Inflammatory macrophage (primary cell): ENCODE measurements around the gene APBA2.
A peak's percentile ranks its signal among the peaks of the same experiment; 100 is the strongest.

Source experiments
- DNase-seq, 2 donors: peaks; one replicate each; pipeline ENCODE4 v3.0.0-alpha.2; 2020 to 2022

The APBA2 gene

DNA sequence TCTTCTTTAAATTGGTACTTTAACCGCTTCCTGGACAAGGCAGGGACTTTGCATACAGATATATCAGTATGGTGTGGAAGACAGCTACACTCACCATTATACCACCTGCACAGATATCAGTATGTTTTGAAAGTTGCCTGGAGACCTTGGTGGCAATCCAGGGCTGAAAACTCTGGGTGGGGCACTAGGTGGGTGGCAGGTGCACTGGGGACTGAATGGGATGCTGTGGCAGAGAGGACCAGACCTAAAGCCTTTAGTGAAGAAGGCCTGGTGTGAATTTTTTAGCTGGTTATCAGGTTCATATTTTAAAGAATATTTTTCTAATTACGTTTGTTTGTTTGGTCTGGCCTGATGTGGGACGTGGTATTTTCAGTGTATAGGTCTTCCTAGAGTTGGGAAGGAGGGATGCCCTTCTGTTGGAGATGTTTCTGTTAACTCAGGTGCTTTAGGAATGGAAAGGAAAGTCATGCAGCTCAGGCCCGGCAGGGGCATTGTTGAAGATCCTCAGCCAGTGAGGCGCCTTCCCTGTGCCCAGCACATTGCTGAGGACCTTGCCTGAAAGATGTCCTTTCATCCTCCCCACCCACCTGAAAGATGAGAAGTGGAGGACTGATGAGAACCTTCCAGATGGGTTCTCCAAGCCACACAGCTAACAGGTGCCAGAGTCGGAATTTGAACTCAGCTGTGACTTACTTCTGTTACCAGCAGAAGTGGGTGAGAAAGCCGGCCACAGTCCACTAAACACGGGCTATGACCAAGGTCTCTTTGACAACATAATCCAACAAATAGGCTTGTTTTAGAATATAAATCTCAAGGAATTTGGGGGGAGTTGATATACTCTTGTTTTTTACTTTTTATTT, 77.3 kb downstream of the APBA2 start:
- DNase-seq: no peak

DNA sequence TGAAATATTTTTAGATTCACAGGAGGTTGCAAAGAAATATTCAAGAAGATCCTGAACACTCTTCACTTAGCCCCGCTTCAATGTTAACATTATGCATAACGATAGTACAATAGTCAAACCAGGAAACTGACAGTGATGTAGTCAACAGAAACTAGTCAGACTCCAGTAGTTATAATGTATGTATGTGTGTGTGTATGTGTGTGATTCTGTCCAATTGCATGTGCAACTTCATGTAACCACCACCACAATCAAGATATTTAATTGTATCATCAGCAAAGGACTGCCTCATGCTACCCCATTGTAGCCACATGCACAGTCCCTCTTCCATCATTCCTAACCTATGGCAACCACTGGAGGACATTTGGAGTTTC, 77.9 kb downstream of the APBA2 start:
- DNase-seq: no peak

DNA sequence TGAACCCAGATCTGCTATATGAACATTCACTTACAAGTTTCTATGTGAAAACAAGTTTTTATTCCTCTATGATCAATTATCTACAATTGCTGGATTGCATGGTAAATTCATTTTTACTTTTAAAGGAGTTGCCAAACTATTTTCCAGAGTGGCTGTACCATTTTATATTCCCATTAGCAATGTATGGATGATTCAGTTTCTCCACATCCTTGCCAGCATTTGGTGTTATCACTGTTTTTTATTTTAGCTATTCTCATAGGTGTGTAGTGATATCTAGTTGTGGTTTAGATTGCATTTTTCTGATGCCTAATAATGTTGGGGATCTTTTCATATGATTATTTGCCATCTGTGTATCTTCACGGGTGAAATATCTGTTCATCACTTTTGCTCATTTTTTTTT, 78.3 kb downstream of the APBA2 start:
- DNase-seq: no peak

DNA sequence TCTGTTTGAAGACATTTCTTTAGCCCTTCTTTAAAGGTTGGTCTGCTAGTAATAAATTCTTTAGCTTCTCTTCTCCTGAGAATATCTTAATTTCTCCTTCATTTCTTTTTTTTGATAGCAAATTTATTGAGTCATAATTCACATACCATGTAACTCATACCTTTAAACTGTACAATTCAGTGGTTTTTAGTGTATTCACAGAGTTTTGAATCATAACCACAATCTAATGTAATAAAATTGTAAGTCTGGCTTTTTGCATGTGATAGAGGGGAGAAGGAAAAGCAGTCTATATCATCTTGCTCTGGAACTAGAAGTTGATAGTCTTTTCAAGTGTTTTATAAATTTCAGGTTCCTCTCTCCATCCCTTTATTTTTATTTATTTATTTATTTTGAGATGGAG, 81.3 kb downstream of the APBA2 start:
- no peak for DNase-seq

DNA sequence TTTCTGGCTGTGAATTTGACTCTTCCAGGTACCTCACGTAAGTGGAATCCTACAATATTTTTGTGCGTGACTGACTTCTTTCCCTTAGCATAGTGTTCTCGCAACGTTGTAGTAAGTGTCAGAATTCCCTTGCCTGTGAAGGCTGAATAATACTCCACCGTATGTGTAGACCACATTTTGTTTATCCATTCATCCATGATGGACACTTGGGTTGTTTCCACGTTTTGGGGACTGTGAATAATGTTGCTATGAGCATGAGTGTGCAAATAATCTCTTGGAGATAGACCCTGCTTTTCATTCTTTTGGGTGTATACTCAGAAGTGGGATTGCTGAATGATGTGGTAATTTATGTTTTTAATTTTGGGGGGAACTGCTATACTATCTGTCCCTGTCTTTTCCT, 82.2 kb downstream of the APBA2 start:
- DNase-seq: no peak

DNA sequence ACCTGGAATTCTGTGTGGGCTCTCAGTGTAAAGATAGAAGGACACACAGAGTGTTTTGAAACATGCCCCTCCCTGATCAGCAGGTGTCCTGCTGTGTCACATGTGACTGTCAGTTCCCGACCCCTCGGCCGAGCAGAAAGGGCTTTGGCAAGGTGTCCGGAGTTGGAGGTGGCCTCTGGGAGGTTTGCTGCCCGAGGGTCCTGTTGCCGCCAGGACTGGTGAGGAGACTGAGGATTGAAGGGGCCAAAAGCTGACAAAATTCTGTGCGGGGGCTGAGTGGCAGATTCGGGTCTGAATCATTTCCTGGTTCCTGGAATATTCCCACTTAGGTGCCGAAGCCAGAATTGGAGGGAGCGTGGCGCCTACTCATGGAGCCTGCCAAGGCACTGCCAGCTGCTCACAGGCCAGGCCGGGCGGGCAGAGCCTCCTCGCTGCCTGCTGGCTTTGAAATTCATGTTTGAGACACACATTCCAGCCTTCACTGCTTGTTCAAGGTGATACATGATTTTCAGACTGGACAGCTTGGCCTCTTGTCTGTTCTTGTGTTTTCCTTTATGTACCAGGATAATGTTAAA, 83.8 kb downstream of the APBA2 start:
- no peak for DNase-seq

DNA sequence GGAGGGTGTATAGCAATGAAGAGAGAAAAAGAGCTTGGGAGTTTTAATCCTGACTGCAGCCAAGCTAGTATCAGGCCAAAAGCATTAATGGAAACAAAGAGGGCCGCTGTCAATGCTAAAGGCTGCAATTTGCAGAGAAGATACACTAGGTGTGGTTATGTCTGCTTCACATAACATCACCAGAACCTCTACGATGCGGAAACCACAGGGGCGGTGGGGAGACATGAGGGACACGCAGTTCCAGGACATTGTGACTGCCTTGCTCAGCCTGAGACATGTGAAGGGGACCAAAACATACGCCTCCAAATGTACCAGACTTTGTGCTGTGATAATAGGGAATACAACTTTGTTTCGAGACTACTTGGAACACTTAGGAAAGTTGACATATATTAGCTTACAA, 88.4 kb downstream of the APBA2 start:
- no peak for DNase-seq

DNA sequence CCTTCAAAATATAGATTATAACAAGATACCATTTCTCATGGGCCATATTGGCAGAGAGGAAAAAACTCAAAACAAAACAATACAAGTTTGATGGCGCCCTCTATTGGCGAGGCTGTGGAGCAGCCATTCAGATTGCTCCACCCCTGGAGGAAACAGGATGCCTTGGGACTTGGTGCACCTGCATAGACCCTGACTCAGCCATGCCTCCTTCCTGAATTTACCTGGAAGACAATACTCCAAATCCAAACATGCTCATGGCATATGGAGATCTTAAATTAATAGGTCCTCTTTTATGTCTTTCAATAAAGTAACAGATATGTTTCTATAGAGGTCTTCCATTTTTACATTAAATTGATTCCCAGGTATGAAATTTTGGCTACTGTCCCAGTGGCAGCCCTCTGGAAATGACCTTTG, 90.0 kb downstream of the APBA2 start:
- DNase-seq: peak; percentile 23 to 52

DNA sequence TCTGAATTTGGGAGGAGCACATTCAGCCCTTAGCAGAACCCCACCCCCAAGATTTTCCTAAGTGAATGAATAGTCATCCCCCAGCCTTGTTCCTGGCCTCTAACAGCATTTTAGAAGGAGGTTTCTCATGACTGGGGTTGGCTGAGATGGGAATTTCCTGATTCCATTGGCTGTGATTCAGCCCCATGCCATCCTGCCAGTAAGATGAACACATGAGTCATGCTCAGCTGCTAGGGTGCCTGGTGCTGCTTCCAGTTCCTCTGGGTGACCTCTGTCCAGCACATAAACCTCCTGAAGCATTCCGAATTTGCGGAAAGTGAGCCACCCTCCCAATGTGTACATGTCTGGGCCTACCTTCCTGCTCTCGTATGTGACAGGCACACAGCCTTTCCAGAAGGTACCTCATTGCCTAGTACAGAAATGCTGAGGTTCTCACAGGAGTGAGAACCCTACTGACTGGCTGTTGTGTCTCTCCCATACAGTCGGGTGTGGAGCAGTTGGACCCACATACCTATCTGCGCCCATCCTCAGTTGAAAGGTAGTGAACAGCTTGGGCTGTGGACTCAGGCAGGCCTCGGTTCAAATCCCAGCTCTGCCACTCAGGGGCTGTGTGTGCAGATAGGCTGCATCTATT, 91.7 kb downstream of the APBA2 start:
- peak; percentile 56 to 70 for DNase-seq

DNA sequence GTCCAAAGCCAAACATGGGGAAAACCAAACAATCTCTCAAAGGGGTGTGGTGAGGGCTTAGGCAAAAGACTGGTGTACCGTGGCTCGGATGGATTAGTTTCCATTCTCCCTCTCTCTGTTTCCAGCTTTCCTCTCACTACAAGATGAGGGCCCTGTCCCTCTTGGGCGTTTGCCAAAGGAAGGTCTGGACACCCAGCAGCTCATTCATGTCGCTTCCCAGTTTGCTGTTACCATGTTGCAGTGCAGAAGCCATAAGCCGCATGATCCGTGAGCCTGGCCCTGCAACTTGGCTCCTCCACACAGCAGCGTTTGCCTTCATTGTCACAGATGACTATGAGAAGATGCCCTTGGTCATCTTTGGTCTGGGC, 92.2 kb downstream of the APBA2 start:
- no peak for DNase-seq

DNA sequence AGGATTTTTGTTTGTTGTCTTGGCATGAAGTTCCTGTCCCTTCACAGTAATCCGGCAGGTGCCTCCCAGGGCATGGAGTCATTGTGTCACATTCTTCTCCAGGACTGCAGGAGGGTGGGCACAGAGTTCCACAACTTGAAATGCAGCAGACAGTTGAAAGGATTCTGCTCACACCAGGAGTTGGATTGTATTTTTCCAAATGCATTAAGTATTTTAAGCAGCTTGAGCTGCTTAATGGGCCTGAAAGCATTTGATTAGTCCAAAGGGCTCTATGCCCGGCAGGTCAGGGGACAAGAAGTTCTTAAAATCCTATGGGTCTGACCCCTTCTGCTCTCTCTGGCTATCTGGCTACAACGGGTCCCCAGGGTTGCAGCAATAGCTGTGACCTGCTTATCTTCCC, 92.9 kb downstream of the APBA2 start:
- DNase-seq: no peak

DNA sequence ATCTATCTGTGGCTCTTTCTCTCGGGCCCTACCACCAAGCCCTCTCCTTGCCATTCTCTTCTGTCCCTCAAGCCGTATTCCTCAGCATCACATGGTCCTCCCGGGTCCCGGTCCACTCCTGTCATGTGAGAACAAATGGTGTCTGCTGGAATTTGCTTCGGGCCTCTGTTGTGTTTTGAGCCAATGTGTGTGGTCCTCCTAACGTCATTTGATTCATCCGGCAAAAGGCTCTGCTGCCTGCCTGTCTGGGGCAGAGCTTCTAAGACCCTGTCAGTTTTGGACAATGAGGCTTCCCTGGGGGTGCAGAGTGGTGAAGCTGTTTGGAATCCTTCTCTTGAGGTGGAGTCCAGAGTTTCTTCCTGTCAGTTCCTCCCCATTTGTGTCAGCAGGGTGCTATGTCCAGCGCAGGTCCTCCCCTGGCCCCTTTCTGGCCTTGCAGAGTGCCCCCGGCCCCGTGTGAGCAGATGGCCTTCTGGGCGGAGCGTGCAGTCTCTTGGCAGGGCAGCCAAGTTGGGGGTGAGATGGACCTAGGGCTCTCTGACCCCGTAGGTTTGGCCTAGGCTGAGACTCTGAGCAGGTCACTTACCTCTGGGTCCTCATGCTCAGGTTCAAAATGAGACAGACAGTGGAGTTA, 93.6 kb downstream of the APBA2 start:
- no peak for DNase-seq

DNA sequence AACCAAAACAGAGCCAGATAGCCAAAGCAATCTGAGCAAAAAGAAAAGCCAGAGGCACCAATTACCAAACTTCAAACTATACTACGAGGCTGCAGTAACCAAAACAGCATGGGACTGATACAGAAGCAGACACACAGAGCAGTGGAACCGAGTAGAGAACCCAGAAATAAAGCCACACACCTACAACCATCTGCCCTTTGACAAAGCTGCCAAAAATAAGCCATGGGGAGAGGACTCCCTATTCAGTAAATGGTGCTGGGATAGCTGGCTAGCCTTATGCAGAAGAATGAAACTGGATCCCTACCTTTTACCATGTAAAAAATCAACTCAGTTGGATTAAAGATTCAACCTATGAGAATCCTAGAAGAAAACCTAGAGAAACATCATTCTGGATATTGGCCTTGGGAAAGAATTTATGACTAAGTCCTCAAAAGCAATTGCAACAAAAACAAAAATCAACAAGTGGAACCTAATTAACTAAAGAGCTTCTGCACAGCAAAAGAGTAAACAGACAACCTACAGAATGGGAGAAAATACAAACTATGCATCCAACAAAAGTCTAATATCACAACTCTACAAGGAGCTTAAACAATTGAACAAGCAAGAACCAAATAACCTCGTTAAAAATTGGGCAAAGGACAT, 95.1 kb downstream of the APBA2 start:
- no peak for DNase-seq

DNA sequence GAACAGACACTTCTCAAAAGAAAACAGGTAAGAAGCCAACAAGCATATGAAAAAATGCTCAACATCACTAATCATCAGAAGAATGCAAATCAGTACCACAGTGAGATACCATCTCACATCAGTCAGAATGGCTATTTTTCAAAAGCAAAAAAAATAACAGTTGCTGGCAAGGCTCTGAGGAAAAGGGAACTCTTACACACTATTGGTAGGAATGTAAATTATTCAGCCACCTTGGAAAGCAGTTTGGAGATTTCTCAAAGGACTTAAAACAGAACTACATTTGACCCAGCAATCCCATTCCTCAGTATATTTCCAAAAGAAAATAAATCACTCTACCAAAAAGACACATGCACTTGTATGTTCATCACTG, 95.6 kb downstream of the APBA2 start:
- DNase-seq: no peak

DNA sequence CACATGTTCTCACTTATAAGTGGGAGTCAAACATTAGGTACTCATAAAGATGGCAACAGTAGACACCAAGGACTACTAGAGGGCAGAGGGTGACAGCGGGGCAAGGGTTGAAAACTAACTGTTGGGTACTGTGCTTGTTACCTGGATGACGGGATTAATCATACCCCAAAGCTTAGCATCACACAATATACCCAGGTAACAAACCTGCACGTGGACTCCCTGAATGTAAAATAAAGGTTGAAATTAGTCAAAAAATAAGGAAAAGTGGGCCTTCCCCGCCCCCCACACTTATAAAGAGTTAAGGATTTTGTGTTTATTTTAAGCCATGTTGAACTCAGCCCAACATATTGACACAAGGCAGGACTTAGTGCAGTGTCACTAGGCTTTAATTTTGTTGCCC, 96.1 kb downstream of the APBA2 start:
- no peak for DNase-seq

DNA sequence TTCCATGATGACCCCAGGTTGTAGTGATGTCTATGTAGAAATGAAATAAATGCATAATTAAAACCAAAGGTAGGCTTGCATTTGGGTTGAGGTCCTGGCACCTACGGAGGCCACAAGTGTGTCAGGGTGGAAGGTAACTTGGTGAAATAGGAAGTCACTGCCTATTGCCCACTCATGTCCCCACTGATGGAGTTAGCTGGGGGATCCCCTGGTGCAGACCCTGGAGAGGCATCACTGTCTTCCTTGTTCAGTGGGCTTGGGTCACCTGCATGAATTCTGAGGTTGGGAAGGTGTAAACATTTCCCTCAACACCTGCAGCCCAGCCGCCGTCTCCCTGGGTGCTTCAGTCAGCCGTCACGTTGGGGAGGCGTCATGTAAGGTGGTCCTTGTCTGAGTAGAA, 97.1 kb downstream of the APBA2 start:
- no peak for DNase-seq

DNA sequence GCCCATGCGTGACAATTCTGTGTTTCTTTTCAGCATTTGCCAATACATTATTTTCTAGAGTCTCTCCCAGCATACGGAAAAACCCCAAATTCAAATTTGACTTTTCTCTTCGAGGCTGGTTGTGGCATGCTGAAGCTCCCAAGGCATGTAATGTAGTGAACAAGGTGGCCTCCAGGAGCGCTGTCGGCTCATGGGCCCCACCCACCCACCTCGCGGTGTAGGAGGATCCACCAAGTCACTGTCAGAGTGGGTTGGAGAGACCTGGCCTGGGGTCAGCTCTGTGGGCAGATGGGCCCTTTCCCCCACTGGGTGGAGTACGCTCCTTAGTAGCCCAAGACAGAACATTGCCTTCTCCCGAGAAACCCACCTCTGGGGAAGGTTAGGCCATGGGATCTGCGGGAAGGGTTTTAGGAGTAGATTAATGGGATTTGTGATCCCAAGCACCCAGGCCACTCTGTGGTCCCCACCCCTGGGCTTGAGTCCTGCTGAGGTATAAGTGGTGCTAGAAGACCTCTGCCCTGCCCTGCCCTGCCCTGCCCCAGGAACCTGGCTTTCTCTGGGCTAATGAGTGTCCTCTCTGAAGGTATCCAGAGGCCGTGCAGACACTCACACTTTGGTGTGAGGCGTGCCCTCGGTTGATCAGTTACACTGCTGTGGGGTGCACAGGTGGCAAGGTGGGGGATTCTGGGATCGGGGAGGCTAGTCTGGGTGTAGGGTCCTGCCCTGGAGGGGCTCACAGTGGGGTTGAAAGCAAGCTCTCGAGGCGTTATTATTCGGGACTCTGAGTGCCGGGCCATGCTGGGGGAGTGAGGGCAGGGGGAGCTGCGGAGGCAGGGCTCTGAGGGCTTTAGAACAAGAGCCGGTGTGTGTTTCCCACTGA, 97.9 kb downstream of the APBA2 start:
- DNase-seq: no peak

DNA sequence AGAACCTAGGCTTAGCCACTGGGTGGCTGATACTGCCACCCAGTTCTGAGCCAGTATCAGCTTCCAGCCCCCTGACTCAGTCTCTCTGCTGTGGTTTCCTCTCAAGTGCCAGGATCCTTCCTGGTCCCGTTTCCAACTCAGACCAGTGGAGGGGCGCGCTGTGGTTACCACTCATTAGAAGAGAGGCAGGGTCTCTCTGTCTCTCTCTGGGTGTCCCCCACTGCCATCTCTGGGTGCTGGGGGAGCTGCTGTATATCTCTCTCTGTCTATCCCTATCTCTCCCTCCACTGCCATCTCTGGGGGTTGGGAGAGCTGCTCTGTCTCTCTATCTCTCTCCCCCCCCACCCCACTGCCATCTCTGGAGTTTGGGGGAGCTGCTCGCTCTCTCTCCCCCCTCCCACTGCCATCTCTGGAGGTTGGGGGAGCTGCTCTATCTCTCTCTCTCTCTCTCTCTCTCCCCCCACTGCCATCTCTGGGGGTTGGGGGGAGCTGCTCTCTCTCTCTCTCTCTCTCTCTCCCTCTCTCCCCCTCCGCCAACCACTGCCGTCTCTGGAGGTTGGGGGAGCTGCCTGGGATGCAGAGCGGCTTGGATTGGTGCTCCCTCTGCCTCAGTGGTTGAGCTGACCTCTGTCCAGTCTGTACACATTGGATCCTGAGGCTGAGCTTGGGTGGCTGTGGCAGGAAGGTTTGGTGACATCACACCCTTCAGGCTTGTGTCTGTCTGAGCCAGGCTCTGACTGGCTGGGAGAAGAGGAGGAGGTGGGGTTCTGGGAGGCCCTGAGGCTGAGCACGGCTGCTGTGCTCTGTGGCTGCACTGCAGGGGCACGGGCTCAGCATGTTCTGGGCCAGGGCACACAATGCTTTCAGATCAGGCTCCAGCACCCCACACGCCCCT, 98.9 kb downstream of the APBA2 start:
- DNase-seq: no peak

DNA sequence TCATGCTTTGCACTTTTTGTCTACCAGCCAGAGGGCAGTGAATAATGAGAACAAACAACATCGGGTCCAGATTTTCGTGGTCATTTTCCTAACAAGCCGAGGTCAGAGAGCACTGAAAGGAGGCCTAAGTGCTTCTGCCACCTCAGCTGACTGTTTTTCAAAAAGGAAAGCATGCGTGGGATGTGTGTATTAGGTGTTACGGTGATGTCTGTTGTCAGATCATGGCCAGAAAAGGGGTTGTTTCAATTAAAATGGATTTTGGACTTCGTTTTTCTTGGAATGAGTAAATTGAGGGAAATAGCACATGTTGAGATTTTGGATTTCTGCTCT, 99.5 kb downstream of the APBA2 start:
- no peak for DNase-seq

DNA sequence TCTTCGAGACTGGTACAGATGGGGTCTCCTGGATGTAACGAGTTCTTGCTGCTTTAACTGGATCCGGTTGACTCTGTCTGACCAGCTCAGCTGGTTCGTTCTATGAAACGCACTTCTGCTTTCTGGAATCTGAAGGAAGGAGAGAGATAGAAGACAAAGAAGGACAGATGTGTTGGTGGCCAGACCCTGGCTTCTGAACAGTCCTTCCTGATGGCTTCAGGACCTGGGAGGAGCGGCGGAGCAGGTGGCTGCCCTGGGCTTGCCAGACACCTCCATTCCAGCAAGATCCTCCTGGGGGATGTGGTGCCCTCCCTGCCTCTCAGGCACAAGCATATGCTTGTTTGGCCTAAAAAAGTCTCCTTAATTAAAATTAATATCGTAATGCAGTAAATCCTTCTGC, 99.9 kb downstream of the APBA2 start:
- no peak for DNase-seq

DNA sequence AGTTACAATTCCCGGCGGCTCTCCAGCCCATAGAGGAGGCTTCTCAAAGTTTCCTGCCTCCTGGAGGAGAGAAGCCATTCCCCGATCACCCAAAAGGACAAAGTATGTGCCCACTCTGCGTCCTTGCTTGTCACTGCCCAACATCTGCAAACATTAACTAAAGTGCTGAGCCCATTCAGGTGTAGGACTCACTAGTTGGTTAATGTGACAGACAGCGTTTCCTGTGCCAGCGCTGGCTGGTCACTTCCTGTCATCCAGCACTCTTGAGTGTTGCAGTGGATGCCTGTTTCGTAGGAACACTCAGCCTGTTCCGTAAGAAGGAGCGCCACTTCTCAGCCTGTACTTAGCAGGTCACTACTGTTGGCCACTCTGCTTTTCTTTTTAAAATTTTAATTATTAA, 100.3 kb downstream of the APBA2 start:
- no peak for DNase-seq
